HG02885 (cell line): ENCODE measurements around the gene VSIG10L2.
A peak's percentile ranks its signal among the peaks of the same experiment; 100 is the strongest.

Source experiments
- ATAC-seq: cut with Tn5 transposase; IDR thresholded peaks from one replicate; pipeline ENCODE4 v1.9.1; 2021; ENCODE audit warnings: mild to moderate bottlenecking; ENCODE audit not compliant: unreplicated experiment, poor library complexity

The VSIG10L2 gene

DNA sequence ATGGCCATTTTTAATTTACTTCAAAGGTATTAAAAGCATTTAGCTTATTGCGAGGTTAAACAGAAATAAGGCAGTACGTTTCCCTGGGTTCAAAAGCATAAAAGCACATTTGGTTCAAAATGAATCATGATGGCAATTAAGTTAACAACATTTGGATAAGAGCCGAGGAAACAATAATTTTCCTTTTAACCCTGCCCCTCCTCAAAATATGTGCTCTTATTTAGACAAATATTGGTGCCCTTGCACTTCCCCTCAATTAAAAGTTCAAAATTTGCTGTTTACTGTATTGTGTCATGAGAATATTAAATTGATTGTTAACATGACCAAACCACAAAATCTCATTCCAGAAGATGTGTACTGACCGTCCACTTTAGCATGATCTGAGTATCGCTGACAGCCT lies 48.7 kb downstream of the VSIG10L2 start:
- no peak for ATAC-seq

- ATAC-seq, result peak; percentile 99
Observed at GRCh38 chr11:125995313-125995712, 49.5 kb downstream of the VSIG10L2 start.

DNA sequence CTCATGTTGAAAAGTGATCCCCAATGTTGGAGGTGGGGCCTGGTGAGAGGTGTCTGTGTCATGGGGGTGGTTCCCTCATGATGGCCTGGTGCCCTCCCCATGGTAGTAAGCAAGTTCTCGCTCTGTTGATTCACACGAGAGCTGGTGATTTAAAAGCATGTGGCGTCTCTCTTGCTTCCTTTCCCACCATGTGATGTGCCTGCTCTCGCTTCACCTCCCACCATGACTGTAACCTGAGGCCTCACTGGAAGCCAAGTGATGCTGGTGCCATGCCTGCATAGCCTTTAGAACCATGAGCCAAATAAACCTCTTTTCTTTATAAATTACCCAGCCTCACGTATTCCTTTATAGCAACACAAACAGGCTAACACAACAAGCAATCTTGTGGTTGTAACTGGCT lies 52.4 kb downstream of the VSIG10L2 start:
- no peak for ATAC-seq

DNA sequence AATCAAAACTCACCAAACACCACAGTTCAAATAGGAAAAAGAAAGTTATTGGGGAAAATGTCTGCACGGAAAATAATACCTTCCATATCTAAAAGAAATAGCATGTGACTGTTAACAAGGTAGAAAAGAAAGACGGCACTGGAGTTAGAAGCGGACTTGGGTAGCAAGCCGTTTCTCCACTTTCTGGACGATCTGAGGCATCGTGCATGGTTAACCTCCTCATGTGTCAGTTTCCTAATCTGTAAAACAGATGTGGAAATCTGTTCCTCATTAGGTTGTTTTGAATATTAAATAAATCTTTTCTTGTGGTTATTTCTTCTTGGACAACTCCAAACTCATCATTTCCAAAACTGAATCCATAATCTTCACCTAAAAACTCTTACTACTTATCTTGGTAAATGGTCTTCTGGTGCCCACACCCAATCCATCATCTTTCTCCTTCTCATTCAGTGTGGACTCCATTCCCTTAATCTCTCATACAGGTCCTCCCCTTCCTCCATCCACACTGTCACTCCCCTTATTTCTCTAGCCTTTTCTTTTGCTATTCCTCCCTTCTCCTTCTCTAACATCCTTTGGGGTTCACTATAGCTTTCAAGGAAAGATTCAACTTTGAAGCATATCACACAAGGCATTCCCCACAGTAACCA lies 53.5 kb downstream of the VSIG10L2 start:
- no peak for ATAC-seq

- ATAC-seq, result no peak
Observed at GRCh38 chr11:126002181-126002580, 56.3 kb downstream of the VSIG10L2 start.
